A673 (cell line): Measurements from ENCODE around the gene WDR45B. TPM values are rescaled to one million over a fixed set of nuclear protein-coding genes. Genes with fewer than 3 reads are reported as not detected.

Source experiments
- BruUV-seq: library from RNA; stranded (reverse); fragments of 400-500 nt; replicated peaks from 2 replicates; lab custom pipeline; 2021; lab: Mats Ljungman, UMichigan
- CTCF ChIA-PET: fragments of 300-600 bp; sonication (Branson Sonifier 250); formaldehyde crosslinking; loops from one replicate; lab custom pipeline; 2022; ENCODE audit warnings: antibody characterized with exemption; lab: Charles Lee
- POLR2A ChIA-PET: fragments of 300-600 bp; sonication (Branson Sonifier 250); formaldehyde crosslinking; loops from one replicate; lab custom pipeline; 2022; ENCODE audit warnings: antibody characterized with exemption; ENCODE audit not compliant: low non-redundant PET; lab: Charles Lee
- DNase-seq: peaks from one replicate; pipeline ENCODE4 v3.0.0-alpha.2; 2015; ENCODE audit warnings: low spot score
- H3K27ac ChIP-seq: fragments of 200-600 bp; sonication (generic); 2 replicates; pipeline ENCODE4 v1.5.1; 2016; ENCODE audit warnings: mixed run types, low read depth, mild to moderate bottlenecking, mixed read lengths, antibody characterized with exemption, low read length; ENCODE audit not compliant: poor library complexity, severe bottlenecking
- H3K27me3 ChIP-seq: fragments of 200-600 bp; sonication (generic); replicated peaks from 2 replicates; pipeline ENCODE4 v1.6.1; 2017; ENCODE audit warnings: mixed run types, low read depth, mild to moderate bottlenecking, mixed read lengths, antibody characterized with exemption, low read length; ENCODE audit not compliant: insufficient read depth, poor library complexity
- H3K36me3 ChIP-seq: fragments of 200-600 bp; sonication (generic); 2 replicates; pipeline ENCODE4 v1.6.1; 2016; ENCODE audit warnings: mixed run types, mild to moderate bottlenecking, mixed read lengths, antibody characterized with exemption, low read length; ENCODE audit not compliant: insufficient read depth, poor library complexity, severe bottlenecking
- H3K4me1 ChIP-seq: fragments of 200-600 bp; sonication (generic); 2 replicates; pipeline ENCODE4 v1.6.1; 2017; ENCODE audit warnings: mixed run types, mild to moderate bottlenecking, mixed read lengths, antibody characterized with exemption, low read length; ENCODE audit not compliant: insufficient read depth, poor library complexity, severe bottlenecking
- H3K4me3 ChIP-seq: fragments of 200-600 bp; sonication (generic); 2 replicates; pipeline ENCODE4 v1.5.1; 2016; ENCODE audit warnings: low read depth, mixed run types, mild to moderate bottlenecking, mixed read lengths, low read length; ENCODE audit not compliant: poor library complexity, severe bottlenecking
- H3K9me3 ChIP-seq: fragments of 200-600 bp; sonication (generic); 2 replicates; pipeline ENCODE4 v1.6.1; 2016; ENCODE audit warnings: mixed run types, low read depth, mild to moderate bottlenecking, mixed read lengths, antibody characterized with exemption, low read length; ENCODE audit not compliant: poor library complexity, severe bottlenecking
- CTCF ChIP-seq: fragments of 300-800, 200-600 bp; sonication (generic); conservative IDR thresholded peaks from 2 replicates; pipeline ENCODE4 v1.5.1; 2017; ENCODE audit warnings: low read depth, mild to moderate bottlenecking, antibody characterized with exemption, low read length, moderate library complexity, mixed read lengths
- EZH2 ChIP-seq: fragments of 200-600 bp; sonication (generic); IDR thresholded peaks from 2 replicates; pipeline ENCODE4 v1.6.1; 2017; ENCODE audit warnings: borderline replicate concordance, low read depth, mild to moderate bottlenecking, mixed read lengths, antibody characterized with exemption, low read length; ENCODE audit not compliant: poor library complexity, severe bottlenecking
- intact Hi-C: fragments of 100-400 bp; cut with micrococcal nuclease; formaldehyde crosslinking; loops from one replicate; pipeline ENCODE4 v1.10.0; 2022; ENCODE audit not compliant: unreplicated experiment
- total RNA-seq: library from RNA; stranded (reverse); gene quantifications from 2 replicates; pipeline ENCODE4 v1.2.3, GENCODE V29; 2021

WDR45B gene
- total RNA-seq, 1 experiment from 2014 or later: 73.0 TPM

GRCh38 chr17:82615084-82616020, 32.9 kb downstream of the WDR45B start:
- intact Hi-C loops: no loop called here
- no peak overlapping the region for H3K27ac ChIP-seq
- H3K4me1 ChIP-seq: peaks cover 10% of the 10 kb centered on the region
- no peaks in the 10 kb centered on the region for H3K27me3 ChIP-seq
- BruUV-seq: TSS peak; percentile 78
- no peaks in the 10 kb centered on the region for H3K9me3 ChIP-seq
- peaks cover 47% of the 10 kb centered on the region for H3K36me3 ChIP-seq
- no peak for DNase-seq
- TF ChIP-seq EZH2: no peak
- peak; percentile 37; the same call in 1 of the 2 replicates for TF ChIP-seq CTCF
- CTCF ChIA-PET: no interaction called here
- no peak overlapping the region for H3K4me3 ChIP-seq
- POLR2A ChIA-PET: no interaction called here

GRCh38 chr17:82614095-82614631, 34.1 kb downstream of the WDR45B start:
- POLR2A ChIA-PET: no interaction called here
- no peak for TF ChIP-seq CTCF
- TF ChIP-seq EZH2: no peak
- Histone ChIP-seq H3K4me3 (no peak overlapping the region), H3K27me3 (no peaks in the 10 kb centered on the region), H3K36me3 (peaks cover 49% of the 10 kb centered on the region), H3K4me1 (peaks cover 10% of the 10 kb centered on the region), H3K27ac (no peak overlapping the region), H3K9me3 (no peaks in the 10 kb centered on the region)
- intact Hi-C loops: no loop called here
- CTCF ChIA-PET: no interaction called here
- no peak for DNase-seq
- no TSS peak for BruUV-seq

- Histone ChIP-seq H3K9me3 (no peaks in the 10 kb centered on the region), H3K36me3 (peaks cover 46% of the 10 kb centered on the region), H3K4me1 (peaks cover 10% of the 10 kb centered on the region), H3K4me3 (no peak overlapping the region), H3K27me3 (no peaks in the 10 kb centered on the region), H3K27ac (no peak overlapping the region)
- TF ChIP-seq CTCF (no peak), EZH2 (no peak)
- intact Hi-C loops: no loop called here
- DNase-seq: peak; percentile 29
- ChIA-PET POLR2A (no interaction called here), CTCF (no interaction called here)
- BruUV-seq: no TSS peak
These were observed 34.8 kb downstream of the WDR45B start for GRCh38 chr17:82613283-82614094.
